ENCODE data around the gene NPAT. TPM values are rescaled to one million over a fixed set of nuclear protein-coding genes. Genes with fewer than 3 reads are reported as not detected.

Gene NPAT
- total and polyA plus RNA-seq, 12 donors, result 2.2 to 32.7 (median 14.2) TPM

- Histone ChIP-seq H3K27me3 (no peaks in the 10 kb centered on the region), H3K4me3 (no peak overlapping the region), H3K9me3 (replicated peaks in 1 of 3) (no peaks in the 10 kb centered on the region), H3K36me3 (replicated peaks in 1 of 2) (no peaks in the 10 kb centered on the region), H3K4me1 (replicated peaks in 1 of 2) (peaks cover 8 to 15% of the 10 kb centered on the region in 2 donors), H3K27ac (no peak overlapping the region)
- no peak for TF ChIP-seq POLR2A (IDR thresholded peaks at IDR 0.05)
- TF ChIP-seq CTCF (IDR thresholded peaks at IDR 0.05), result no peak
- DNase-seq, result no peak
- 85 to 100% (median 91%) methylated on average over 2 of the region's 2 CpGs for WGBS, 4 donors
- intact Hi-C loops (cut with DNase I), result no loop called here
Measured at GRCh38 chr11:108112057-108112456, 110.4 kb downstream of the NPAT start.

GRCh38 chr11:108111126-108111525 lies 111.3 kb downstream of the NPAT start:
- Histone ChIP-seq H3K36me3 (replicated peaks in 1 of 2) (no peaks in the 10 kb centered on the region), H3K27ac (no peak overlapping the region), H3K4me3 (no peak overlapping the region), H3K27me3 (no peaks in the 10 kb centered on the region), H3K9me3 (replicated peaks in 1 of 3) (no peaks in the 10 kb centered on the region), H3K4me1 (replicated peaks in 1 of 2) (peaks cover 6 to 14% of the 10 kb centered on the region in 2 donors)
- no peak for TF ChIP-seq CTCF (IDR thresholded peaks at IDR 0.05)
- no peak for TF ChIP-seq POLR2A (IDR thresholded peaks at IDR 0.05)
- 92 to 96% (median 95%) methylated on average over 4 of the region's 4 CpGs for WGBS, 4 donors
- intact Hi-C loops (cut with DNase I), result no loop called here
- no peak for DNase-seq

Small RNAs within 50 kb of the gene (small RNA-seq; reads per million reads assigned to genes)
- 0 reads per million in 2 donors for gene RF00019

Other genes with a start within 250 kb of the NPAT start
- 100 to 1,000 TPM in 1 of 9 donors, 10 to 100 TPM in 8; 16.0 to 114 (median 41.6) TPM for gene CUL5, start 213.7 kb downstream of the NPAT start, total RNA-seq
- 10 to 100 TPM in 1 of 3 donors, 1 to 10 TPM in 2; 4.2 to 28.9 (median 5.4) TPM for gene CUL5, start 213.7 kb downstream of the NPAT start, polyA plus RNA-seq
- gene ACAT1, start 101.1 kb downstream of the NPAT start, total RNA-seq, result 100 to 1,000 TPM; 157 to 777 (median 226) TPM
- 100 to 1,000 TPM in 2 of 3 donors, 10 to 100 TPM in 1; 56.3 to 222 (median 106) TPM for gene ACAT1, start 101.1 kb downstream of the NPAT start, polyA plus RNA-seq
- gene ATM, start 429 bp upstream of the NPAT start, total RNA-seq, result 100 to 1,000 TPM in 3 of 9 donors, 10 to 100 TPM in 6; 25.7 to 127 (median 79.4) TPM
- 10 to 100 TPM; 19.9 to 42.9 (median 29.0) TPM for gene ATM, start 429 bp upstream of the NPAT start, polyA plus RNA-seq
- gene C11orf65, start 244.9 kb upstream of the NPAT start, total RNA-seq, result 1 to 10 TPM in 8 of 9 donors, not detected in 1; 1.4 to 7.1 (median 2.3) TPM
- gene C11orf65, start 244.9 kb upstream of the NPAT start, polyA plus RNA-seq, result 1 to 10 TPM in 2 of 3 donors, under 1 TPM in 1; 0.84 to 2.6 (median 1.3) TPM